Measurements from ENCODE around the gene SERPINB8. TPM values are rescaled to one million over a fixed set of nuclear protein-coding genes. Genes with fewer than 3 reads are reported as not detected.

Gene SERPINB8
- total and polyA plus RNA-seq, 2 donors (not counting 3 experiments of a cell fraction or from before 2014, with no cell fraction given), result 15.3 to 25.7 TPM

- H3K79me2 ChIP-seq (ENCODE audit: control insufficient read depth, insufficient read depth, low read length), result no peaks in the 10 kb centered on the region
- no peak overlapping the region for H3K4me2 ChIP-seq (ENCODE audit: insufficient read depth, low read length)
- intact Hi-C loops (cut with micrococcal nuclease), result no loop called here
- no TSS peak for BruUV-seq (replicated peaks)
- no peak overlapping the region for H3K27ac ChIP-seq (ENCODE audit: insufficient read depth, low read depth, low read length)
- peaks cover 5% of the 10 kb centered on the region for H3K4me1 ChIP-seq (ENCODE audit: control insufficient read depth, extremely low read depth, insufficient read depth, low read length)
- FAIRE-seq (no peak), DNase-seq (ENCODE audit: low read depth, low spot score) (no peak)
- H3K9me3 ChIP-seq (replicated peaks; ENCODE audit: control insufficient read depth, insufficient read depth, low read length), result no peaks in the 10 kb centered on the region
- no peak overlapping the region for H2AFZ ChIP-seq (ENCODE audit: low read depth, low read length)
- H3K4me3 ChIP-seq (replicated peaks in 1 of 3; ENCODE audit: insufficient read depth in 1 of 3, low read depth in 1 of 3, low read length in 3 of 3), result no peak overlapping the region
- ChIA-PET POLR2A (no interaction called here), CTCF (interaction anchor here (0.9 kb wide), 1 partner anchor 11 kb away, joined by 3 read pairs; no protein-coding TSS in a partner anchor)
- H3K36me3 ChIP-seq (ENCODE audit: control insufficient read depth in 2 of 2, extremely low read depth in 1 of 2, insufficient read depth in 2 of 2, low read length in 2 of 2), result no peaks in the 10 kb centered on the region
- H3K9me1 ChIP-seq (replicated peaks; ENCODE audit: control insufficient read depth, extremely low read depth, insufficient read depth, low read length), result no peaks in the 10 kb centered on the region
- TF ChIP-seq POLR2AphosphoS5 (IDR thresholded peaks at IDR 0.05; ENCODE audit: insufficient read depth, low read depth, low read length), result no peak
- TF ChIP-seq MAX (IDR thresholded peaks at IDR 0.05; ENCODE audit: insufficient read depth, insufficient read length), result no peak
- TF ChIP-seq FOS (IDR thresholded peaks at IDR 0.05; ENCODE audit: borderline replicate concordance, insufficient read depth, low read length), result no peak
- TF ChIP-seq EZH2 (IDR thresholded peaks at IDR 0.05; ENCODE audit: borderline replicate concordance, low read depth, low read length, severe bottlenecking), result no peak
- no peak for TF ChIP-seq JUN (IDR thresholded peaks at IDR 0.05; ENCODE audit: borderline replicate concordance, insufficient read depth, insufficient read length, low read depth)
- no peak for TF ChIP-seq MYC (IDR thresholded peaks at IDR 0.05; ENCODE audit: low read depth, low read length)
- TF ChIP-seq POLR2A (IDR thresholded peaks at IDR 0.05; ENCODE audit: low read depth, low read length), result no peak
- TF ChIP-seq GATA2 (IDR thresholded peaks at IDR 0.05; ENCODE audit: insufficient read depth, insufficient read length, low read depth, low read length), result no peak
- TF ChIP-seq CTCF (IDR thresholded peaks at IDR 0.05; ENCODE audit: extremely low read depth in 1 of 2, insufficient read depth in 1 of 2, low read depth in 1 of 2, low read length in 2 of 2), result no peak
- dilution Hi-C loops (cut with MboI; ENCODE audit: extremely low pct_ligation_motif_present, low sequenced_read_pairs), result no loop called here
- H3K9ac ChIP-seq (replicated peaks; ENCODE audit: extremely low read depth, insufficient read depth, low read length), result no peak overlapping the region
- peaks cover 3 to 13% of the 10 kb centered on the region in 2 experiments for H3K27me3 ChIP-seq (ENCODE audit: control insufficient read depth in 2 of 2, insufficient read depth in 2 of 2, low read length in 2 of 2)
- H4K20me1 ChIP-seq (replicated peaks; ENCODE audit: control insufficient read depth, extremely low read depth, insufficient read depth, low read length), result no peaks in the 10 kb centered on the region
Measured at GRCh38 chr18:63947051-63947790, 22.7 kb upstream of the SERPINB8 start.
